Nephron (organoid): Measurements from ENCODE around the gene ZKSCAN2.

ENCODE experiments used
- H3K27ac Mint-ChIP-seq, 3 experiments: 2 replicates each; pipeline ENCODE4 v1.8.0; 2020; ENCODE audit warnings: mixed read lengths in 3 of 3, mild to moderate bottlenecking in 2 of 3, moderate library complexity in 1 of 3
- H3K27me3 Mint-ChIP-seq: 2 replicates; pipeline ENCODE4 v1.8.0; 2021; ENCODE audit warnings: low read depth, mild to moderate bottlenecking, moderate library complexity, mixed read lengths
- H3K36me3 Mint-ChIP-seq: 2 replicates; pipeline ENCODE4 v1.8.0; 2020; ENCODE audit warnings: low read depth, mixed read lengths
- H3K4me1 Mint-ChIP-seq: 2 replicates; pipeline ENCODE4 v1.8.0; 2020; ENCODE audit warnings: mixed read lengths
- H3K4me3 Mint-ChIP-seq, 3 experiments: 2 replicates each; pipeline ENCODE4 v1.8.0; 2020; ENCODE audit warnings: mild to moderate bottlenecking in 3 of 3, mixed read lengths in 3 of 3, moderate library complexity in 2 of 3
- H3K9me3 Mint-ChIP-seq: 2 replicates; pipeline ENCODE4 v1.8.0; 2020; ENCODE audit warnings: mixed read lengths
- CTCF ChIP-seq, 3 experiments: fragments of 200-600 bp; sonication (generic); IDR thresholded peaks; one replicate each; pipeline ENCODE4 v1.5.0; 2021; ENCODE audit warnings: antibody characterized with exemption in 3 of 3; ENCODE audit not compliant: unreplicated experiment in 3 of 3

ZKSCAN2 gene

DNA sequence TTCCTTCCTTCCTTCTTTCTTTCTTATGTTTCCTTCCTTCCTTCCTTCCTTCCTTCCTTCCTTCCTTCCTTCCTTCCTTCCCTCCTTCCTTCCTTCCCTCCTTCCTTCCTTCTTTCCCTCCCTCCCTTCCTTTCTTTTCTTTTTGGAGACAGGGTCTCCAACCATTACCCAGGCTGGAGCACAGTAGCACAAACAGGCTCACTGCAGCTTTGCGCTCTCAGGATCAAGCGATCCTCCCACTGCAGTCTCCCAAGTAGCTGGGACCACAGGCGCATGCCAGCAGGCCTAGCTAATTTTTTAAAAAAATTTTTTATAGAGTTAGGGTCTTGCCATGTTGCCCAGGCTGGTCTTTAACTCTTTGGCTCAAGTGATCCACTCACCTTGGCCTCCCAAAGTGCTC is 31.8 kb upstream of the ZKSCAN2 start:
- H3K27me3 Mint-ChIP-seq, result no peaks in the 10 kb centered on the region
- no peak overlapping the region for H3K4me3 Mint-ChIP-seq
- no peak overlapping the region for H3K27ac Mint-ChIP-seq
- H3K4me1 Mint-ChIP-seq, result no peaks in the 10 kb centered on the region
- no peaks in the 10 kb centered on the region for H3K9me3 Mint-ChIP-seq
- peaks cover 29% of the 10 kb centered on the region for H3K36me3 Mint-ChIP-seq
- no peak for TF ChIP-seq CTCF (IDR thresholded peaks at IDR 0.05; ENCODE audit: unreplicated experiment in 3 of 3)

DNA sequence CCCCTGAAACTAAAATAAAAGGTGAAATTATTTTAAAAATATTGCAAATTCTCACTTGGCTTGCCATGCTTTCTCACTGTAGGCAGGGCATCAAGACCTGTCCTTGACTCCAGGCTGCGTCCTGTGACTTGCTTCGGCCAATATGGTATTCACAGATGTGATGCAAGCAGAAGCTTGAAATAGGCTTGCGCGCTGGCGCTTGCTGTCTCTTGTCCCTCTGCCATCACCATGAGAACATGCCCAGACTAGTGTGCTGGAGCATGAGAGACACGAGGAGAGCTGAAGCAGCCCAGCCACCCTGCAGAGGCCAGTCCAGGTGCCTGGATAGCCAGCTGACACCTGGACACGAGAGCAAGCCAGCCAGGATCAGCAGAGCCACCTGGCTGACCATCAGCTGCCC is 21.8 kb upstream of the ZKSCAN2 start:
- no peak for TF ChIP-seq CTCF (IDR thresholded peaks at IDR 0.05; ENCODE audit: unreplicated experiment in 3 of 3)
- no peak overlapping the region for H3K27ac Mint-ChIP-seq
- H3K36me3 Mint-ChIP-seq, result peaks cover 20% of the 10 kb centered on the region
- H3K4me3 Mint-ChIP-seq, result no peak overlapping the region
- H3K27me3 Mint-ChIP-seq, result no peaks in the 10 kb centered on the region
- no peaks in the 10 kb centered on the region for H3K4me1 Mint-ChIP-seq
- H3K9me3 Mint-ChIP-seq, result peaks cover 8% of the 10 kb centered on the region

- H3K4me3 Mint-ChIP-seq, result no peak overlapping the region
- H3K4me1 Mint-ChIP-seq, result no peaks in the 10 kb centered on the region
- H3K27me3 Mint-ChIP-seq, result no peaks in the 10 kb centered on the region
- no peaks in the 10 kb centered on the region for H3K9me3 Mint-ChIP-seq
- no peak overlapping the region for H3K27ac Mint-ChIP-seq
- peaks cover 19% of the 10 kb centered on the region for H3K36me3 Mint-ChIP-seq
- TF ChIP-seq CTCF (IDR thresholded peaks at IDR 0.05; ENCODE audit: unreplicated experiment in 3 of 3), result no peak
Observed at GRCh38 chr16:25271421-25271820, 13.8 kb upstream of the ZKSCAN2 start.

- H3K36me3 Mint-ChIP-seq, result peaks cover 26% of the 10 kb centered on the region
- H3K9me3 Mint-ChIP-seq, result no peaks in the 10 kb centered on the region
- no peak overlapping the region for H3K27ac Mint-ChIP-seq
- no peak for TF ChIP-seq CTCF (IDR thresholded peaks at IDR 0.05; ENCODE audit: unreplicated experiment in 3 of 3)
- H3K4me1 Mint-ChIP-seq, result no peaks in the 10 kb centered on the region
- H3K27me3 Mint-ChIP-seq, result no peaks in the 10 kb centered on the region
- no peak overlapping the region for H3K4me3 Mint-ChIP-seq
Observed at GRCh38 chr16:25270577-25270976, 12.9 kb upstream of the ZKSCAN2 start.

- peaks cover 30% of the 10 kb centered on the region for H3K36me3 Mint-ChIP-seq
- TF ChIP-seq CTCF (IDR thresholded peaks at IDR 0.05; ENCODE audit: unreplicated experiment in 3 of 3), result no peak
- no peaks in the 10 kb centered on the region for H3K4me1 Mint-ChIP-seq
- no peaks in the 10 kb centered on the region for H3K9me3 Mint-ChIP-seq
- no peak overlapping the region for H3K4me3 Mint-ChIP-seq
- H3K27me3 Mint-ChIP-seq, result no peaks in the 10 kb centered on the region
- H3K27ac Mint-ChIP-seq, result no peak overlapping the region
Observed at GRCh38 chr16:25269879-25270278, 12.2 kb upstream of the ZKSCAN2 start.

DNA sequence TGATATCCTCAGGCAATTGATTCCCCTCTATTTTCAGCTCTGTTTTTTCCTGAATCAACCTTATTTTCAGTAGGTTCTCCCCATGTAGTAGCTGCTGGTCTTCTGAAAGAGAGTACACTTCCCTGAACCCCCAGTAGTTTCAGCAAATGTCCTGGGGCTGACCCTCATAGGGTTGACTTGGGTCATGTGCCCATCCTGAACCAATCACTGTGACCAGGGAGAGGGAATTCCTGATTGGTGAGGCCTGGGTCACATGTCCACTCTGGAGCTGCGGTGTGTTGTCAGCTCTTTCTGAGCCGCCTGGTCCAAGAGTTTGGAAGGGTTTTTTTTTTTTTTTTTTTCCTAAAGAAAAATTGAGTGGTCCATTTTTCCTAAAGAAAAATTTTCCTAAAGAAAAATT is 8.3 kb upstream of the ZKSCAN2 start:
- peaks cover 45% of the 10 kb centered on the region for H3K36me3 Mint-ChIP-seq
- no peak overlapping the region for H3K27ac Mint-ChIP-seq
- no peak overlapping the region for H3K4me3 Mint-ChIP-seq
- peaks cover 8% of the 10 kb centered on the region for H3K4me1 Mint-ChIP-seq
- no peaks in the 10 kb centered on the region for H3K27me3 Mint-ChIP-seq
- H3K9me3 Mint-ChIP-seq, result no peaks in the 10 kb centered on the region
- TF ChIP-seq CTCF (IDR thresholded peaks at IDR 0.05; ENCODE audit: unreplicated experiment in 3 of 3), result no peak
